Erythroblast (primary cell): ENCODE measurements around the gene CCDC158.
"Not testable (repeated sequence)": the region's sequence is repeated elsewhere in the genome, so short reads cannot be mapped to it uniquely, and the experiment has no call there.

Experiments
- DNase-seq, 2 experiments: peaks; one replicate each; lab custom pipeline; 2025; lab: John Stamatoyannopoulos, UW
- GATA1 ChIP-seq: IDR thresholded peaks from 2 replicates; pipeline ENCODE4 v1.6.1; 2011; ENCODE audit warnings: low read depth, mild to moderate bottlenecking, control low read depth, low read length, moderate library complexity
- POLR2A ChIP-seq: IDR thresholded peaks from 2 replicates; pipeline ENCODE4 v1.6.1; 2011; ENCODE audit warnings: mild to moderate bottlenecking, low read length

CCDC158 gene

GRCh38 chr4:76366737-76367136 lies 54.2 kb downstream of the CCDC158 start:
- TF ChIP-seq POLR2A = no peak
- no peak for TF ChIP-seq GATA1

GRCh38 chr4:76365636-76366035 lies 55.3 kb downstream of the CCDC158 start:
- TF ChIP-seq POLR2A (no peak), GATA1 (no peak)
- DNase-seq = no peak

More at GRCh38 chr4:76366737-76367136, 54.2 kb downstream of the CCDC158 start:
- DNase-seq = no peak

- no peak for DNase-seq
Measured at GRCh38 chr4:76364763-76365162, 56.2 kb downstream of the CCDC158 start.

GRCh38 chr4:76363556-76364290 lies 57.2 kb downstream of the CCDC158 start:
- DNase-seq = no peak
- TF ChIP-seq POLR2A (no peak), GATA1 (no peak)

More at GRCh38 chr4:76364763-76365162, 56.2 kb downstream of the CCDC158 start:
- no peak for TF ChIP-seq GATA1
- TF ChIP-seq POLR2A = no peak

- TF ChIP-seq POLR2A (no peak), GATA1 (no peak)
Measured at GRCh38 chr4:76361689-76362412, 59.1 kb downstream of the CCDC158 start.

GRCh38 chr4:76359881-76360466 lies 61.0 kb downstream of the CCDC158 start:
- DNase-seq = not testable (repeated sequence)

More at GRCh38 chr4:76361689-76362412, 59.1 kb downstream of the CCDC158 start:
- no peak for DNase-seq

- no peak for DNase-seq
- TF ChIP-seq POLR2A = no peak
- TF ChIP-seq GATA1 = no peak
Measured at GRCh38 chr4:76357981-76358380, 63.0 kb downstream of the CCDC158 start.

- no peak for DNase-seq
- no peak for TF ChIP-seq GATA1
- no peak for TF ChIP-seq POLR2A
Measured at GRCh38 chr4:76354517-76355473, 66.1 kb downstream of the CCDC158 start.

GRCh38 chr4:76342803-76343202 lies 78.1 kb downstream of the CCDC158 start:
- DNase-seq = no peak
- no peak for TF ChIP-seq GATA1
- no peak for TF ChIP-seq POLR2A

GRCh38 chr4:76342191-76342590 lies 78.8 kb downstream of the CCDC158 start:
- TF ChIP-seq POLR2A (no peak), GATA1 (no peak)

GRCh38 chr4:76341063-76341462 lies 79.9 kb downstream of the CCDC158 start:
- DNase-seq = peak; percentile 41 to 69
- TF ChIP-seq GATA1 = no peak
- TF ChIP-seq POLR2A = no peak

More at GRCh38 chr4:76342191-76342590, 78.8 kb downstream of the CCDC158 start:
- DNase-seq = no peak

GRCh38 chr4:76339364-76339763 lies 81.6 kb downstream of the CCDC158 start:
- TF ChIP-seq GATA1 (no peak), POLR2A (no peak)
- no peak for DNase-seq

GRCh38 chr4:76334885-76335284 lies 86.1 kb downstream of the CCDC158 start:
- TF ChIP-seq GATA1 (no peak), POLR2A (no peak)
- no peak for DNase-seq
